Measurements from ENCODE around the gene ARX. TPM values are rescaled to one million over a fixed set of nuclear protein-coding genes. Genes with fewer than 3 reads are reported as not detected.

The ARX gene
- total RNA-seq, 1 experiment from 2014 or later: 0.24 TPM

DNA sequence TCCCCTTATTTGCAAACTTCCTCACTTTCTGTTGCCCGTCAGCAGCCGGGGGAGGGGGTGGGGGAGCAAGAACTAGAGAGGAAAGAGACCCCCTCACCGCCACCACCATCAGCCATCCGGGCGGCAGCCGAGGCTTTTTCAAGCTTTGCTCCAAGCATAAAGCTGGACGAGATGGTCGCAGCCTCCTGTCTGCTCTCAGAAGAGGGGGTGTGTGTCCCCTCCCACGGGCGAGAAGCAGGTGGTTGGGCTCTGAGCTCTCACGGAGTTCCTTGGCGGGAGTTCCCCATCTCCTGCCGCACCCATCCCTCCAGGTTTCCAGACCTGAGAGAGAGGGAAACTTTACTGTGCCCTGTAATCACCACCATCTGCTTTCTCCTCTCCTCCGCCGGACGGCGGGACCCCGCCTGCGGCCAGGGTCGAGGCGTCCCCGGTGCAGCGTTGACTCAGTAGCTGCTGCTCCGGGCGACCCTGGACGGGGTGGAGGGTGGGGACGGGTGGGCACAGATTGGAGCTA is 4.7 kb upstream of the ARX start:
- no peak overlapping the region for H3K9ac ChIP-seq (ENCODE audit: extremely low read depth, insufficient read length, low read length)
- H4K91ac ChIP-seq (ENCODE audit: insufficient read length, low read depth, low read length): no peak overlapping the region
- no peak overlapping the region for H3K18ac ChIP-seq (ENCODE audit: insufficient read length, low read depth, low read length)
- H3K4ac ChIP-seq (ENCODE audit: low read depth, low read length): no peak overlapping the region
- Mint-ChIP-seq H3K27ac (no peak overlapping the region), H3K36me3 (ENCODE audit: insufficient read depth in 1 of 3, low read depth in 3 of 3) (no peaks in the 10 kb centered on the region), H3K4me1 (peaks cover 63 to 81% of the 10 kb centered on the region in 2 experiments), H3K4me3 (peak overlapping the region; percentile 49 to 80), H3K27me3 (ENCODE audit: low read depth) (peaks cover 99% of the 10 kb centered on the region), H3K9me3 (peaks cover 0 to 5% of the 10 kb centered on the region in 2 experiments; a peak in 2 of 5 replicates)
- no peak overlapping the region for H2AK5ac ChIP-seq (ENCODE audit: insufficient read length, low read length)
- no peak overlapping the region for H3K14ac ChIP-seq (ENCODE audit: insufficient read depth, low read length)
- H3K27ac ChIP-seq (ENCODE audit: insufficient read length, low read depth, low read length): no peak overlapping the region
- peak overlapping the region; percentile 63 for H3K4me2 ChIP-seq (ENCODE audit: insufficient read depth, insufficient read length, low read length)
- no peaks in the 10 kb centered on the region for H3K79me1 ChIP-seq (ENCODE audit: insufficient read depth, low read depth, low read length, poor library complexity, severe bottlenecking)
- H4K20me1 ChIP-seq (ENCODE audit: control insufficient read depth, insufficient read depth, insufficient read length): no peaks in the 10 kb centered on the region
- no peak overlapping the region for H2BK20ac ChIP-seq (ENCODE audit: low read depth, low read length, poor library complexity, severe bottlenecking)
- H3T11ph ChIP-seq (ENCODE audit: low read length): no peak overlapping the region
- no peak overlapping the region for H2AFZ ChIP-seq (ENCODE audit: low read length)
- no peak overlapping the region for H2BK120ac ChIP-seq (ENCODE audit: low read depth, low read length, poor library complexity, severe bottlenecking)
- no peak overlapping the region for H2BK5ac ChIP-seq (ENCODE audit: insufficient read length, low read length)
- H3K23me2 ChIP-seq (ENCODE audit: insufficient read length, low read depth, low read length, poor library complexity, severe bottlenecking): peaks cover 26% of the 10 kb centered on the region
- no peak overlapping the region for H3K56ac ChIP-seq (ENCODE audit: insufficient read length, low read depth, low read length)
- no peak overlapping the region for H4K5ac ChIP-seq (ENCODE audit: insufficient read length, low read depth, low read length)
- H3K79me2 ChIP-seq (ENCODE audit: insufficient read depth, low read length): no peaks in the 10 kb centered on the region
- peaks cover 2% of the 10 kb centered on the region; the same call in 1 of the 2 replicates for H3K4me1 ChIP-seq (ENCODE audit: insufficient read depth, low read length)
- WGBS (ENCODE audit: extremely low coverage, insufficient read length, low lambda C conversion rate): no CpG with 5 or more reads among the region's 27 CpGs
- H3K27me3 ChIP-seq (ENCODE audit: insufficient read depth, low read length): peaks cover 68% of the 10 kb centered on the region
- TF ChIP-seq, protein P1, sequence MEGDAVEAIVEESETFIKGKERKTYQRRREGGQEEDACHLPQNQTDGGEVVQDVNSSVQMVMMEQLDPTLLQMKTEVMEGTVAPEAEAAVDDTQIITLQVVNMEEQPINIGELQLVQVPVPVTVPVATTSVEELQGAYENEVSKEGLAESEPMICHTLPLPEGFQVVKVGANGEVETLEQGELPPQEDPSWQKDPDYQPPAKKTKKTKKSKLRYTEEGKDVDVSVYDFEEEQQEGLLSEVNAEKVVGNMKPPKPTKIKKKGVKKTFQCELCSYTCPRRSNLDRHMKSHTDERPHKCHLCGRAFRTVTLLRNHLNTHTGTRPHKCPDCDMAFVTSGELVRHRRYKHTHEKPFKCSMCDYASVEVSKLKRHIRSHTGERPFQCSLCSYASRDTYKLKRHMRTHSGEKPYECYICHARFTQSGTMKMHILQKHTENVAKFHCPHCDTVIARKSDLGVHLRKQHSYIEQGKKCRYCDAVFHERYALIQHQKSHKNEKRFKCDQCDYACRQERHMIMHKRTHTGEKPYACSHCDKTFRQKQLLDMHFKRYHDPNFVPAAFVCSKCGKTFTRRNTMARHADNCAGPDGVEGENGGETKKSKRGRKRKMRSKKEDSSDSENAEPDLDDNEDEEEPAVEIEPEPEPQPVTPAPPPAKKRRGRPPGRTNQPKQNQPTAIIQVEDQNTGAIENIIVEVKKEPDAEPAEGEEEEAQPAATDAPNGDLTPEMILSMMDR (conservative IDR thresholded peaks at IDR 0.05): no peak
- no peak overlapping the region for H4K8ac ChIP-seq (replicated peaks; ENCODE audit: insufficient read length, low read depth, low read length)
- no peak overlapping the region for H2BK15ac ChIP-seq (ENCODE audit: low read depth, low read length)
- H3K23ac ChIP-seq (ENCODE audit: insufficient read length, low read depth, low read length): no peak overlapping the region
- no peak overlapping the region for H2BK12ac ChIP-seq (ENCODE audit: insufficient read length, low read depth, low read length)
- no peak for DNase-seq
- H3K9me3 ChIP-seq (ENCODE audit: control insufficient read depth, low read depth, low read length): no peaks in the 10 kb centered on the region
